Measurements from ENCODE around the gene SLFN13.
"Not testable (repeated sequence)": the region's sequence is repeated elsewhere in the genome, so short reads cannot be mapped to it uniquely, and the experiment has no call there.

Gene SLFN13, protein sequence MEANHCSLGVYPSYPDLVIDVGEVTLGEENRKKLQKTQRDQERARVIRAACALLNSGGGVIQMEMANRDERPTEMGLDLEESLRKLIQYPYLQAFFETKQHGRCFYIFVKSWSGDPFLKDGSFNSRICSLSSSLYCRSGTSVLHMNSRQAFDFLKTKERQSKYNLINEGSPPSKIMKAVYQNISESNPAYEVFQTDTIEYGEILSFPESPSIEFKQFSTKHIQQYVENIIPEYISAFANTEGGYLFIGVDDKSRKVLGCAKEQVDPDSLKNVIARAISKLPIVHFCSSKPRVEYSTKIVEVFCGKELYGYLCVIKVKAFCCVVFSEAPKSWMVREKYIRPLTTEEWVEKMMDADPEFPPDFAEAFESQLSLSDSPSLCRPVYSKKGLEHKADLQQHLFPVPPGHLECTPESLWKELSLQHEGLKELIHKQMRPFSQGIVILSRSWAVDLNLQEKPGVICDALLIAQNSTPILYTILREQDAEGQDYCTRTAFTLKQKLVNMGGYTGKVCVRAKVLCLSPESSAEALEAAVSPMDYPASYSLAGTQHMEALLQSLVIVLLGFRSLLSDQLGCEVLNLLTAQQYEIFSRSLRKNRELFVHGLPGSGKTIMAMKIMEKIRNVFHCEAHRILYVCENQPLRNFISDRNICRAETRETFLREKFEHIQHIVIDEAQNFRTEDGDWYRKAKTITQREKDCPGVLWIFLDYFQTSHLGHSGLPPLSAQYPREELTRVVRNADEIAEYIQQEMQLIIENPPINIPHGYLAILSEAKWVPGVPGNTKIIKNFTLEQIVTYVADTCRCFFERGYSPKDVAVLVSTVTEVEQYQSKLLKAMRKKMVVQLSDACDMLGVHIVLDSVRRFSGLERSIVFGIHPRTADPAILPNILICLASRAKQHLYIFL

DNA sequence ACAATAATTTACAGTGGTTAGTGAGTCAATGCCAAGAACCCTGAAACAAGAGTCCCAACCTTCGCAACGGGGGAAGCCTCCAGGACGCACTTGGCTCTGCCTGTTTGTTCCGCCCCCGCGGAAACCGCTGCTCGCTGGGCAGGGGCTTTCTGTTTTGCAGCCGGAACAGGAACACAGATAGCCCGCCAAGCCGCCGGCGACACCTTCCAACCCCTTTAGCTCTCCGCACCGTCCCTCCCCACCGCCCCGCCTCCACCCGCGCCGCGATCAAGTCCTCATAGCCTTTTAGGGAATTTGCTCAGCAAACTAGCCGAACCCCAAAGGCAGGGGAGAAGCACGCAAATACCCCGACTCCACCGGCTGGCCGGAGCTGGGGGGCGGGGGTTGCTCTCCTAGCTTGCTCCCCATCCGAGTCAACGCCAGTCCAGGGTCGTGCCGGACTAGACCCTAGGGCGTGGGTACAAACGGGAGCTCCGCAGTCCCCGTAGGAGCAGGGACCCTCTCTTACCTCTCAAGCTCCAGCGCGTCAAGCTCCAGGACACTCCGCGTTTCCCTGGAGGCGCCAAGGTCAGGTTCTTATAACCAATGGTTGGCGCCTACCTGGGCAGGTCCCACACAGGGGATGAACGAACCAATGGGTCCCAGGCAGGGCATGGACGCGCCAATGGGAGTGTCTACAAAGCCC, at the start of gene SLFN13:
SLFN13 (minus strand) TSS at position 553 of the 685 bp plus-strand sequence. CDS start 3,086 bp downstream, outside the sequence.
- peak; percentile 60 to 74 (median 64) for DNase-seq (ENCODE audit: low read depth in 3 of 3)

DNA sequence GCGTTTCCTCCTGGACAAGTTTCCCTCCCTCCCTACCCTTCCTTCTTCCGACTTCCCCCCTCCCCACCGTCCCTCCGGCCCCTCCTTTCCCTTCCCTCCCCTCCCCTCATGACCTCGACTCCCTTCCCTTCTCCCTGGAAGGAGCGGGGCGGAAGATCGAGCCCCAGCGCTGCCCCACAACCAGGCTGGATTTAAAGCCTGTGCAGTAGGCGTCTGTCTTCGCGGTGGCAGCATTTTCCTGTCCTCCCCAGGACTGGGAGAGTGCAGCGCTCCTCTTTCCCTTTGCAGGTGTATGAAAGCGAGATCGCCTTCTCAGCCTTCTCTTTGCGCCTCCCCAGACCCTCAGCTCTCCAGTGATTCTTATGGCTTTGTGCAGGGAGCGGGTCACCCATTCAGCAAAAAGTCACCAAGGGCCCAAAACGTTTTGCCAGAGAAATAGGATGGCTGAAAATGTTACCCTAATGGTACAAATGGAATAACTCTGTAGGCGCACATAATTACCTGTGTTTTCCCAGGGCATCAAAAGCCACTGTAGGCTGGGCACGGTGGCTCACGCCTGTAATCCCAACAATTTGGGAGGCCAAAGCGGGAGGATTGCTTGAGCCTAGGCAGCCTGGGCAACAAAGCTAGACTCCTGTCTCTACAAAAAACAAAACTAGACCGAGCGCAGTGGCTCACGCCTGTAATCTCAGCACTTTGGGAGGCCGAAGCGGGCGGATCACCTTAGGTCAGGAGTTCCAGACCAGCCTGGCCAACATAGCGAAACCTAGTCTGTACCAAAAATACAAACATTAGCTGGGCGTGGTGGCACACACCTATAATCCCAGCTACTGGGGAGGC, 48.1 kb upstream of the SLFN13 start:
- DNase-seq (ENCODE audit: low read depth in 3 of 3) = no peak

DNA sequence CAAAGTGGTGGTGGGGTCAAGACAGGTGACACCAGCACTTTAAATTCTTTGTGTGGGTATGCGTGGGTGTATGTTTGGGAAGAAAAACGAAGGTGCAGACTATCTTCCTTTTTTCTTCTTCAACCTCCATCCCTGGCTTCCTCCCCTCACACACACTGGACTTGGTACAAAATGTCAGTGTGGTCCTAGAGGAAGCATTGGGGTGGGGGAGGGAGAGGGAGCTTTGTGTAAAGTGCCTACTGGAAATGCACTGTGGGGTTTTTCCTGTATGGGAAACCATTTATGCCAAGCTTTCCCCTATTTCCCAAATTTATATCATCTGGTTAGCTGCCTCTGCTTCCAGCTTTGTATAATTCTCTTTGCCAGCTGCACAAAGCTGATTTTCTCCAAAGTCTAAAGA, 44.5 kb upstream of the SLFN13 start:
- no peak for DNase-seq (ENCODE audit: low read depth in 3 of 3)

DNA sequence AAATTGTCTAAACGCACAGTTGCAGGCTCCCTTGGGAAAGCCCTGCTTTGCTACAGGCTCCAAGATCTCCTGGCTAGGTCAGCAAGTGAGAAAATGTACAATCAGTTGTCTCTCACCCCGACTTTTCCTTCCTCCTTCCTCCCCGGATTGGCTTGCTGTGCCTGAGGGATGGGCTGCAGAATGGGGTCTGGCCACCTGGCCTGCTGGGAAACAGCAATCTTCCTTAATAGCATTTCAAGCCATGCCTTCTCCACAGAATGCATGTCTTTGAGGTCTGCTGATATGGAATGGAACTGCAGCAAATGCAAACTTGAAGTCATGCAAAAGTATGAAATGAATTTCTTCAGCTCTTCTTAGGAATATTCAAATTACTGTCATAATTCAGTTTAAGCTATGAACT, 42.9 kb upstream of the SLFN13 start:
- no peak for DNase-seq (ENCODE audit: low read depth in 3 of 3)

DNA sequence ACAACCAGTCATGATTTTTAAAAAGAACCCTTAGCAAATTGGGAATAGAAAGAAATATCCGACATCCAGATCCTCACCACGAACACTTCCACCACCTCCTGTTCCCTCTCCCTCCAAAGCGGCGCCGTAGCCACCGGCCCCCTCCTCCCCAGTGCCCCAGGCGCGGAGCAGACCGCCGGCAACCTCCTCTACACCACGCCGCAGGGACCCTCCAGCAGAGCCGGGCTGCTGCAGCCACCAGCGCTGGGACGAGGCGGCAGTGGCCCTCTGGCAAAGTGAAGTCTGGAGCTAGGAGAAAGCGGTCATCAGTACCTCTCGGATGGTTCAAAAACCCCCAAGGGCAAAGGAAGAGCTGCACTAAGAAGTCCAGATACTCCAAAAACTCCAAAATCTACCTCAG, 41.4 kb upstream of the SLFN13 start:
- no peak for DNase-seq (ENCODE audit: low read depth in 3 of 3)

DNA sequence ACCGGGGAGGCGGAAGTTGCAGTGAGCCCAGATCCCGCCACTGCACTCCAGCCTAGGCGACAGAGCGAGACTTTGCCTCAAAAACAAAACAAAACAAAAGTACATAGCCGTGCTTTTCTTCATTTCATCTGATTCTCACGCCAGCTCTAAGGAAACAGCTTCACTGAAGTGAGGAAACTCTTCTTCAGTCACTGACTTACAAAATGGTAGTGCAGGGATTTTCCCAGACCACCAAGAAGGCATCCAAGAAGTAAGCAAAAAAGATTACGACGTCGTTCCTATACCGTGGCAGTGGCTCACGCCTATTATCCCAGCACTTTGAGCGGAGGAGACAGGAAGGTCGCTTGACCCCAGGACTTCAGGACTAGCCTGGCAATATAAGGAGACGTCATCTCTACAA, 40.4 kb upstream of the SLFN13 start:
- DNase-seq (ENCODE audit: low read depth in 3 of 3) = no peak

DNA sequence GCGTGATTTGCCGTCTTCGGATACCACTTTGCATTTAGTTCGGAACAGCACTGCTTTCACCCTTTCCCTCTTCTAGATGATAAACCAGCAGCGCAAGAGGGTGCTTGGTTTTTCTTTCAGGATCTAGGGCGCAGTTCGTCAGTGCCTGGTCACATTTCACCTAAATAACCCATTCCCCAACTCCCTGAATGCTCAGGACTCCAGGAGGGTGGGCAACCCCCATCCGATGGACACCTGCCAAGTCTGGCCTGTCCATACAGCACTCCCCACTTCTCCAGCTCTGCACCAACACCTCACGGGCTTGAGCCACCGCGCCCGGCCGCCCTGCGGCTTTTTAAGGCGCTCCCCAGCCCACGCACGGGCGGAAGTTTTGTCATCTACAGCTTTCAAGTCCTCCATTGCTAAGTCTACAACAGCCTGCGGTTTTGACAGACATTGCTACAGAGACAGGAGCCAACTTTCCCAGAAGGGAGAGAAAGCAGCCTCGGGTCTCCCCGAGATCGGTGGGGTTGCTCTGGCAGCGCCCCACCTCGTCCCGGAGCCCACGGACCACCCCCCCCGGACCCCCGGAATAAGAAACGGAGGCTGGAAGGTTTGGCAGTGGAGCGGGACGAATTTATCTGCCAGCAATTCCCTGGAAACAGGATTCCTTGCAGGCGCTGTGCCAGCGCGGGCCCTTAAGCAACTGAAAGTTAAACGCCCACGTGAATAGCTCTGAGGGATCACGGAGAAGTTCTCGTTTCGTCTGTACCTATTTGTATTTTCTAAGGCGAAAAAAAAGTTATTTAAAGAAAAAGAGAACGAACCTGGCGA, 38.6 kb upstream of the SLFN13 start:
- peak; percentile 65 to 73 (median 68) for DNase-seq (ENCODE audit: low read depth in 3 of 3)

DNA sequence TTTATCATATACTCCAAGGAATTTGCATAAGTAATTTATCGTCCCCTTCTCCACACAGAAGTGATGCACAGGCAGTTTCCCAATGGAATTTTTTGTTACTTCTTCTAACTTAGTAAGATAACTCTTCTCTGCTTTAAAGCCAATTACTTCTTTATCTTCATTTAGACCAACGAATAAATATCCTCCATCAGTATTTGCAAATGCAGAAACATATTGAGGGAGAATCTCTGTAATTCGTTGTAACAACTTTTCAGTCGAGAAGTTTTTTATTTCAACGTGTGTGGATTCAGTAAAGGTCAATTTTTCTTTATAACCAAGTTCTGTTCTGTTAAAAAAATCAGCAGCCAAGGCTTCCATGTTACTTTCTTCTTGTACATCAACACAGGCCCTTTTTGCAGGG, 30.7 kb upstream of the SLFN13 start:
- no peak for DNase-seq (ENCODE audit: low read depth in 3 of 3)

DNA sequence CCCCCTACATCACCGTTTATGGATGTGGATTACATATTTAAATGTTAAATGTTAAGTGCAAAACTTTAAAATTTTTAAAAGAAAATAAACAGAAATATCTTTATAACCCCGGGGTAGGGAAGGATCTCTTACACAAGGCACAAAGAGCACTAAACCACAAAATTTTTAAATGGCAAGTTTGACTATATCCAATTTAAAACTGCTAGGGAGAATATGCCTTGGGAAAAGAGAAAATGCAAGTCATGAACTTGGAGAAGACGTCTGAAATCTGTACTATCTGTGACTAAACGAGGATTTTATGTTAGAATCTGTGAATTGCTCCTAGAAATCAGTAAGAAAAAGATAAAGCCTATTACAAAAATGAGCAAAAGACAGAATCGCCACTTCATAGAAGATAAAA, 28.7 kb upstream of the SLFN13 start:
- DNase-seq (ENCODE audit: low read depth in 3 of 3) = no peak

DNA sequence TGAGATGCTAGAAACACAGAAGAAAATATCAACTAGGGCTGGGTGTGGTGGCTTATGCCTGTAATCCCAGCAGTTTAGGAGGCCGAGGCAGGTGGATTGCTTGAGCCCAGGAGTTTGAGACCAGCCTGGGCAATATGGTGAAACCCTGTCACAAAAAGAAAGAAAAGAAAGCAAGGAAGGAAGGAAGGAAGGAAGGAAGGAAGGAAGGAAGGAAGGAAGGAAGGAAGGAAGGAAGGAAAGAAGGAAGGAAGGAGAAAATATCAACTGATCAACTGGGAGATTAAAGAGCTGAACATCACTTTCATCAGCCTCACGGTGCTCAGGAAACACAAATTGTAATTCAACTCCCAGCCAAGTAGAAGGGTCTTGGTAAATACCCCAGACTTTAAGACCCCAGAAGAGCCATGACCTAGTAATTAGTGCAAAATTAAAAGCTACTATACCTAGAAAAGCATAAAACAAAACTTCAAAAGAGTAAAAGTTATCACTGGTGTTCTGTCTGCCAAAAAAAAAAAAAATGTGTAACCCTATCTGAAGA, 27.8 kb upstream of the SLFN13 start:
- DNase-seq (ENCODE audit: low read depth in 3 of 3) = no peak

DNA sequence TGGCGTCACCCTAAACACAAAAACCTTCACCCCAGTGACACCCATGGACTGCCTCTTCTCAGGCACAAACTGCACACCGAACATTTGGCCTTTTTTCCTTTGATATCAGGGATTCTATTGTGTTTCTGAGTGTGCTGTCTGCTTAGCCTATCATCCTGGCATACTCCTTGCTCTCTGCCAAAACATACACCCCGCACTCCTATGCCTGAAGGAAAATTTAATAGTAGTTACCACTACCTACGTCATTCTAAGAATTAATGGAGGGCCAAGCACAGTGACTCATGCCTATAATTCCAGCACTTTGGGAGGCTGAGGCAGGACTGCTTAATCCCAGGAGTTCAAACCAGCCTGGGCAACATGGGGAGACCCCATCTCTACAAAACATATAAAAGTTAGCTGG, 19.9 kb upstream of the SLFN13 start:
- no peak for DNase-seq (ENCODE audit: low read depth in 3 of 3)

DNA sequence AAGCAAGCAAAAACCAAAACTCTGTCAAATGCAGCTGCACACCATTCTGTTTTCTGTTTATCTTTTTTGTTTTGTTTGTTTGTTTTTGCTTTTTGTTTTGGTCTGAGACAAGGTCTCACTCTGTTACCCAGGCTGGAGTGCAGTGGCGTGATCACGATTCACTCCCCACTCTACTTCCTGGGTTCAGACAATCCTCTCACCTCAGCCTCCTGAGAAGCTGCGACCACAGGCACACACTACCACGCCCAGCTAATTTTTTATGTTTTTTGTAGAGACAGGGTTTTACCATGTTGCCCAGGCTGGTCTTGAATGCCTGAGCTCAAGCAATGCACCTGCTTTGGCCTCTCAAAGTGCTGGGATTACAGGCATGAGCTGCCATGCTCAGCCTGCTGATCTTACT, 19.3 kb upstream of the SLFN13 start:
- DNase-seq (ENCODE audit: low read depth in 3 of 3) = no peak

DNA sequence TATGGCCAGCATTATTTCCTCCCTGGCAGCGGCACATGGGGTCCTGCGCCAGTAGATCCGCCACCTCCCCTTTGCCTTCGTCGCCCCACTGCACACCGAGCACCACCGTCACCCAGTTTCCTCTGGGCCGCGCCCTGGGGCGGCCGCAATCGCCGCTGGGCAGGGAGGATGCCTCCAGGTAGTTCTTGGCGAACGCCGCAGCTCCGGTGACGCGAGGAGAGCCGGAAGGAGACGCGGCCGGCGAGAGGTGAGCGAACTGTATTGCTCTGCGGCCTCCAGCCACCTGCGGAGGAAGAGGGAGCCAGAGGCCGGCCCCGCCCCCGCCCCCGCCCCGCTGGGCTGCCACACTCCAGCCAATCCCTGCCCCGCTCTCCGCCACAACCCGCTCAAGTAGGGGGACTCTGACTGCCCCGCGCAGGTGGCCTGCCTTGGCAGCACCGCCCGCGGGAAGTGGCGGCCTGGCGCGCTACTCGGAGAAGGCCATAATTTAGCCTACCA, 11.8 kb upstream of the SLFN13 start:
- peak in 2 of 3 experiments; percentile 12 to 15 for DNase-seq (ENCODE audit: low read depth in 3 of 3)

DNA sequence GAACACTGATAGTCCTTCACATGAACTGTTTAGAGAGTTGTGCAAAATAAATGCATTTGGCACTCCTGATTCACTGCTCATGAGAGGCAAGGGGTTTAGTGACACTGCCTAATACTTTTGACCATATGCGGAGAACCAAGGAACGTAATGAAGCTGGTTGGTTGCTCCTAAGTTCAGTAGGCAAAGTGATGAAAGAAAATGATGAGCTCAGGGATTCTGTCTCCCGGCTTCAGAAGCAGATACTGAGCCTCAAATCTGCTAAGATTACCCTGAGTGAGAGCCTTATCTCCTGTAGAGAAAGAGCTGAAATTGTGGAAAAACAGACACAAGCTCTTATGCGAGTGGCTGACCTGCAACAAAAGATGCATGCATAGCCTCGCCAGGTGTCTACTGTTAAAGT, 5.5 kb upstream of the SLFN13 start:
- not testable (repeated sequence) for DNase-seq (ENCODE audit: low read depth in 3 of 3)

DNA sequence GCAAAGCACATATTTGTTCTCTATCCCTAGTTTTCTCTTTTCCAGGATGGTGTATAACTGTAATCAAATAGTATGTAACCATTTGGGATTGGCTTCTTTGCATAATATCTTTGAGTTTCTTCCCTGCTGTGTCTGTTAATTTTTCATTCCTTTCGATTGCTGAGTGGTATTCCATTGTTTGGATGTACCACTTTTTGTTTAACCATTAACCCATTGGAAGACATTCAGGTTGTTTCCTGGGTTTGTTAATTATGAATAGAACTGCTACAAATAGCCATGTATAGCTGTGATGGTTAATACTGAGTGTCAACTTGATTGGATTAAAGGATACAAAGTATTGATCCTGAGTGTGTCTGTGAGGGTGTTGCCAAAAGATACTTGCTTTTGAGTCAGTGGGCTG, 4.6 kb upstream of the SLFN13 start:
- DNase-seq (ENCODE audit: low read depth in 3 of 3) = no peak

DNA sequence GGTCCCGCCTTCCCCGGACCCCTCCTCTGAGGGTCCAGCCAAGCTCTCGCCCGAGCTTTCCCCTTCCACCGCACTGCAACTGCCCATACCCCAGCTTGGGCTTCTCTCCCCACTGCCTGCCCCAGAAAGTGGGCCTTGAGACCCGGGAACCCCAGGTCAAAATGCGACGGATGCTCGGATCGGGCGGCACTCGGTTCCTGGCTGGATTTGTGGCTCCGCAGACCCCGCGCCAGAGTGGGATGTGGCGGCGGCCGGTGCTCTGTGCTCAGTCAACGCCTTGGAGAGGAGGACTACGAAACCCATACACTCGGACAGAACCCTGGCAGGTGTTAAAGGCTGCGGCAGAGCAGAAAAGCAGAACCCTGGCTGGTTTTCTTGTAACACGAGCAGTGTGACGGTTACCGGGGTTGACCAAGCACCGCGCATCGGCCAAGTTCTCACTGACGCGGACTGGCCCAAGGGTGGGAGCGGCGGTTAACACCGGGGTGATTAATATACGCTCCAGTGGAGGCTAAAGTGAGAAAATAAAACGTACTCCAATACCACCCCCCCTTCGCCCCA, 885 bp upstream of the SLFN13 start:
- no peak for DNase-seq (ENCODE audit: low read depth in 3 of 3)

DNA sequence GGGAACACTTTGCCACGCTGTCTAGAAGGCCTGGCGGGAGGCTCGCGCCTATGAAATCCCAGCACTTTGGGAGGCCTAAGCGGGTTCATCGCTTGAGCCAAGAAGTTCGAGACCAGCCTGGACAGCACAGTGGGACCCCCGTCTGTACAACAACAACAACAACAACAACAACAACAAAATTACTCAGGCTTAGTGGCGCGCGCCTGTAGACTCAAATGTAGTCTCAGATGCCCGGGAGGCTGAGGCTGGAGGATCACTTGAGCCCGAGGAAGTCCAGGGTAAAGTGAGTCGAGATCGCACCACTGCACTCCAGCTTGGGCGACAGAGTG, 297 bp upstream of the SLFN13 start:
- DNase-seq (ENCODE audit: low read depth in 3 of 3) = no peak

DNA sequence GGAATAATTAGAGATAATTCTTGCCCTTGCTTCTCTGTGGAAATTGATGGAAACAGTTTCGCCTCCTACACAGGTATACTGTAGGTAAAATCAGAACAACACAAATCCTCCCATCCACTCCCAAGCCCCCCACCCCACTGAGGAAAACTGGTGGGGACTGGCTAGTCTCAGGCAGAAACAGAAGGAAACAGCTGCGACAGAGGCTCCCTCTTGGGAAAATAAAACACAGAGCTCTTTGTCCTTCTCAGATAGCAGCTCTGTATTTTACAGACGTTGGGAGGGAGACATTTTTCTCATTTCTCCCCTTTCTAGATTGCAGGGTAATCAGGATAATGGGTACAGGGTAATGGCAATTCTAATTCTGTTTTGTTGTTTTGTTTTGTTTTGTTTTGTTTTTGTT, 1.1 kb downstream of the SLFN13 start:
- DNase-seq (ENCODE audit: low read depth in 3 of 3) = no peak

DNA sequence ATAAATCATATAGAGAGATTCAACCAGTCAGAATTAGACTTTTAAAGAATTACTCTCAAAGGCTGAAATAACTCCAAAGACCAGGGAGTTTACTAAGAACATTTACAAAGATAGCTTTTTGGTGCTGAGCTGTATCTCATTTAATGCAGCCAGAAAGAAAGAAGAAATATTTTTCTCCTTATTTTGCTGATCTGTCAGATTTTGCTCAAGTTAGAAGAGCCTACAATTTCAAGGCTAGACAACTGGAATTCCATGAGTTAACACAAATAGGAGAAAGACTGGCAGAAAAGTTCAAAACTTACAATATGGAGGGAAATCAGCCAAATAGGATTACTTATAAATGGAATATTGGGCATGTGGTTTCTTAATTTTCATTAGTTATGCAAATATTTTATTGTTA, 10.1 kb downstream of the SLFN13 start:
- no peak for DNase-seq (ENCODE audit: low read depth in 3 of 3)
